ENCODE data around the gene RNLS. TPM values are rescaled to one million over a fixed set of nuclear protein-coding genes. Genes with fewer than 3 reads are reported as not detected.

RNLS gene
- total RNA-seq, 1 donor from 2014 or later, result 8.7 TPM

- Histone ChIP-seq H3K27me3 (ENCODE audit: control insufficient read depth, insufficient read depth, low read length) (no peaks in the 10 kb centered on the region), H3K4me3 (ENCODE audit: low read depth, low read length) (no peak overlapping the region), H3K36me3 (ENCODE audit: control insufficient read depth, insufficient read depth, low read length) (no peaks in the 10 kb centered on the region)
- DNase-seq (ENCODE audit: low read depth) (peak; percentile 47), FAIRE-seq (no peak)
- TF ChIP-seq CTCF (IDR thresholded peaks at IDR 0.05; ENCODE audit: insufficient read depth, low read length, severe bottlenecking), result no peak
Measured at GRCh38 chr10:88260329-88261051, 322.6 kb downstream of the RNLS start.

- Histone ChIP-seq H3K4me3 (ENCODE audit: low read depth, low read length) (no peak overlapping the region), H3K27me3 (ENCODE audit: control insufficient read depth, insufficient read depth, low read length) (no peaks in the 10 kb centered on the region), H3K36me3 (ENCODE audit: control insufficient read depth, insufficient read depth, low read length) (no peaks in the 10 kb centered on the region)
- TF ChIP-seq CTCF (IDR thresholded peaks at IDR 0.05; ENCODE audit: insufficient read depth, low read length, severe bottlenecking), result no peak
- no peak for FAIRE-seq
- DNase-seq (ENCODE audit: low read depth), result no peak
Measured at GRCh38 chr10:88259381-88259780, 323.7 kb downstream of the RNLS start.

GRCh38 chr10:88256886-88257285 is 326.2 kb downstream of the RNLS start:
- DNase-seq (ENCODE audit: low read depth) (no peak), FAIRE-seq (no peak)
- Histone ChIP-seq H3K36me3 (ENCODE audit: control insufficient read depth, insufficient read depth, low read length) (no peaks in the 10 kb centered on the region), H3K4me3 (ENCODE audit: low read depth, low read length) (no peak overlapping the region), H3K27me3 (ENCODE audit: control insufficient read depth, insufficient read depth, low read length) (no peaks in the 10 kb centered on the region)
- no peak for TF ChIP-seq CTCF (IDR thresholded peaks at IDR 0.05; ENCODE audit: insufficient read depth, low read length, severe bottlenecking)

GRCh38 chr10:88256013-88256680 is 327.0 kb downstream of the RNLS start:
- no peak for TF ChIP-seq CTCF (IDR thresholded peaks at IDR 0.05; ENCODE audit: insufficient read depth, low read length, severe bottlenecking)
- Histone ChIP-seq H3K36me3 (ENCODE audit: control insufficient read depth, insufficient read depth, low read length) (no peaks in the 10 kb centered on the region), H3K27me3 (ENCODE audit: control insufficient read depth, insufficient read depth, low read length) (no peaks in the 10 kb centered on the region), H3K4me3 (ENCODE audit: low read depth, low read length) (no peak overlapping the region)
- FAIRE-seq (no peak), DNase-seq (ENCODE audit: low read depth) (no peak)

GRCh38 chr10:88254091-88254490 is 329.0 kb downstream of the RNLS start:
- peak; percentile 94 for DNase-seq (ENCODE audit: low read depth)
- no peaks in the 10 kb centered on the region for H3K27me3 ChIP-seq (ENCODE audit: control insufficient read depth, insufficient read depth, low read length)
- H3K36me3 ChIP-seq (ENCODE audit: control insufficient read depth, insufficient read depth, low read length), result no peaks in the 10 kb centered on the region
- FAIRE-seq, result no peak
- TF ChIP-seq CTCF (IDR thresholded peaks at IDR 0.05; ENCODE audit: insufficient read depth, low read length, severe bottlenecking), result no peak
- no peak overlapping the region for H3K4me3 ChIP-seq (ENCODE audit: low read depth, low read length)
